ENCODE results near the gene CPTP.

- TF ChIP-seq, protein P1, sequence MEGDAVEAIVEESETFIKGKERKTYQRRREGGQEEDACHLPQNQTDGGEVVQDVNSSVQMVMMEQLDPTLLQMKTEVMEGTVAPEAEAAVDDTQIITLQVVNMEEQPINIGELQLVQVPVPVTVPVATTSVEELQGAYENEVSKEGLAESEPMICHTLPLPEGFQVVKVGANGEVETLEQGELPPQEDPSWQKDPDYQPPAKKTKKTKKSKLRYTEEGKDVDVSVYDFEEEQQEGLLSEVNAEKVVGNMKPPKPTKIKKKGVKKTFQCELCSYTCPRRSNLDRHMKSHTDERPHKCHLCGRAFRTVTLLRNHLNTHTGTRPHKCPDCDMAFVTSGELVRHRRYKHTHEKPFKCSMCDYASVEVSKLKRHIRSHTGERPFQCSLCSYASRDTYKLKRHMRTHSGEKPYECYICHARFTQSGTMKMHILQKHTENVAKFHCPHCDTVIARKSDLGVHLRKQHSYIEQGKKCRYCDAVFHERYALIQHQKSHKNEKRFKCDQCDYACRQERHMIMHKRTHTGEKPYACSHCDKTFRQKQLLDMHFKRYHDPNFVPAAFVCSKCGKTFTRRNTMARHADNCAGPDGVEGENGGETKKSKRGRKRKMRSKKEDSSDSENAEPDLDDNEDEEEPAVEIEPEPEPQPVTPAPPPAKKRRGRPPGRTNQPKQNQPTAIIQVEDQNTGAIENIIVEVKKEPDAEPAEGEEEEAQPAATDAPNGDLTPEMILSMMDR (IDR thresholded peaks at IDR 0.05): no peak
- TF ChIP-seq POLR2A (IDR thresholded peaks at IDR 0.05): no peak
These were observed 53.1 kb downstream of the CPTP start for GRCh38 chr1:1377540-1378205.
